Inflammatory macrophage treated with lipopolysaccharide for 1 hour (primary cell): ENCODE results near the gene SLC6A1.

Experiments used
- DNase-seq, 2 donors: peaks; one replicate each; pipeline ENCODE4 v3.0.0-alpha.2; 2020 to 2022

The SLC6A1 gene

DNA sequence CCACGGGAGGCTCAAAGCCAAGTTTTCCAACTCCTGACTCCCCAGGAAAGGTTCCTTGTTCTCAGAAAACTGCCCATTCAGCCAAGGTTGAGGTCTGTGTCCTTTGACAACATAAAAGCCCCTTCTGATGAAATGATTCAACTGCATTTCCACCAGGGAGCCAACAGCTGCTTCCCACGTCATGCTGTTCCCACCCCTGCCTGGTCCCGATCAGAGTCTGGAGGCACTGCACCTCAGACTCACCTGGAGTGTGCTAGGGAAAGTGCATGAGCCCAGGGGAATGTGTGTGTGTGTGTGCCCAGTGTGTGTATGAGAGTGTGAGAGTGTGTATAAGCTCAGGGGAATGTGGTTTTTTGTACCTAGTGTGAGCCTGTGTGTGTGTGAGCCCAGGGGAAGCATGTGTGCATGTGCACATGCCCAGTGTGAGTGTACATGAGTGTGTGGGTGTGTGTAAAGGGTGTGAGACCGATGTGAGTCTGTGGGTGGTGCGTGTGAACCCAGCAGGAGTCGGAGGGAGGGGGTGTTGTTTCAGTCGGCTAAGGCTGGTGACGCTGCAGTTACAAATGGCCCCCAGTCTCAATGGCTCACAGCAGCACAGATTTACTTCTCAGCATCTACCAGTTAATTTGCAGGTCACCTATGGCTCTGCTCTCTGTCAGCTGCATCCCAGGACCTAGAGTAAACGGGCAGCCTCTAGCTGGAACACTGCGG, 20.3 kb upstream of the SLC6A1 start:
- DNase-seq, result no peak

DNA sequence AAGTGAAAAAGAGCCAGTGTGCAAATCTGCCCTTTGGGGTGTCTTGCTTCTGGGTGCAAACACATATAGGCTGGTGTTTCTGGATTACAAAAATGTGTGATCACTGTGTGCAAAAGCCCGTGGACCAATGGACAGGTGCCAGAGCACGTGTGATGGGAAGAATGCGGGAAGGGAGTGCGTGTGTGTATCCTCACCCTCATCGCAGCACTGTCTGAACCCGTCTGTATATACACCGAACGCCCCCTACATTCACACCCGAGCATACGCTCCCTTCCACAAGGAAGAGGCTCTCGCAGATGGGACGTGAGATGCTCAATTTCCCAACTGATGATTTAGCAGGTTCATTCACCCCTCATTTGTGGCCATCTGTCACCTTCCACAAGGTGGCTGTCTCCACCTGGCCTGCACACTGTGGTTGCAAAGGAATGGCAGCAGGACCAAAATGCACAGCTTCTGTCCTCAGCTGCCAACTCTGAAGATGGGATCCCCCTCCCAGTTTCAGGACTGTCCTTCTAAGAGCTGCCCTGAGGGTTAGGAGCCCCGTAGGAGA, 19.4 kb upstream of the SLC6A1 start:
- no peak for DNase-seq

DNA sequence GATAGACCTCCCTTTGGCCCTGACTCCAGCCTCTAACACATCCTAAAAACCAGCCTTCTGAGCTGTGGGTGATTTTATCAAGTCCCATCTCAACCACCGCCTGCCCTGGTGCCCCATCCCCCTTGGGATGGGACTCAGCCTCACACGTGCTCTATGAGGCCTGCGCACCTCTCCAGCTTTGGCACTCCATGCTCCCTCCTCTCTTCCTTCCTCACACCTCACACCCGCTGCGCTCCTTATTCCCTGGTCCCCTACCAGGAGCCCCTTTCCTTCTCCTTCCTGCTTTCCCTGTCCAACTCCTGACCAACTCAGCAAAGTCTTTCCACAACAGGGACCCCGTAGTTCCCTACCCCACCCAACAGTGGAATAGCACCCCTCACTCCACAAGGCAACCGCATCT, 18.4 kb upstream of the SLC6A1 start:
- no peak for DNase-seq

DNA sequence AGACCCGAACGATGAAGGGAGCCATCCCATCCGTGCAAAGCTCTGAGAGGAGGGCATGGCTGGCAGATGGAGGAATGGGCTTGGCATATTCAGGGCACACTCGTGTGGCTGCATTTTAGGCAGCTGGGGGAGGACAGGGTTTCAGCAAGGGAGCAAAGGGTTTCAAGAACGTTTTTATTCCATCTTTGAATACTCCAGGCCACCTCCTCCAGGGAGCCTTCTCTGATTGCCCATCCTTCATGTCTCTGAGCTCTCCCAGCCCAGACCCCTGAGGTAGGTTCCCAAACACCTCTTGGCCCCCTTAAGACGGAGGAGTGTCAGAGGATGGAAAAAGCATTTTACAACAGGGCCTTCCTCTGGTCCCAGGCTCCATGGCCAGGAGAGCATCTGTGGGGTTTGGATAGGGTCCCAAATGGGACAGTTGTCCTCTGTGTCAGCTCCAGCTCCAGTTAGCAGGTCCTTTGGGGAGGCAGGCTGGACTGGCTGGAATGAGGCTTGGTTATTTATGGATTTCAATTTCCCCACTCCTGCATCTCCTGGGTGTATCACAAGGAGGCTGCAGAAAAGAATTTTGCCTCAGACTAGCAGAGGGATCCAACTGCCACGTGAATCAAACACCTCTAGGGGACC, 17.7 kb upstream of the SLC6A1 start:
- DNase-seq, result no peak

DNA sequence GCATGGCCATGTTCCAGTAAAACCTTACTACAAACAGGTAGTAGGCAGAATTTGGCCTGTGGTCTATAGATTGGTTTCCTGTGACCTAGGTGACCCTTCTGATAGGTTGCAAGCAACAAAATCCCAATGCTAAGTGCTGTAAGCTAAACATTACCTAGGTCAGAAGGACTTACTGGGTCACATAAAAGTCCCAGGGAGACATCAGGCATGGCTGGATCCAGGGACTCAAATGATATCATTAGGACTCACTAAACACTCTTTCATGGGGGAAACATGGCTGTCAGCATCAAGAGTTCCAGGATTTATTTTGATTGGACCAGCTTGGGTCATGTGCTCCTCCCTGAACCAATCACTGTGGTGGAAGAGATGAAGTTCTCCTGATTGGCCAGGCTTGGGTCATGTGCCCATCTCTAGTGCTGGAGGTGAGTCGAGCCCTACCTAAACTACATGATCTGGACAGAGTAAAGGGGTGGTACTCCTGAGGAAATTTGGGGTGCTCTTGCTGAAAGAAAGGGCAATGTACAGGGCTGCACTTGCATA, 16.8 kb upstream of the SLC6A1 start:
- no peak for DNase-seq

DNA sequence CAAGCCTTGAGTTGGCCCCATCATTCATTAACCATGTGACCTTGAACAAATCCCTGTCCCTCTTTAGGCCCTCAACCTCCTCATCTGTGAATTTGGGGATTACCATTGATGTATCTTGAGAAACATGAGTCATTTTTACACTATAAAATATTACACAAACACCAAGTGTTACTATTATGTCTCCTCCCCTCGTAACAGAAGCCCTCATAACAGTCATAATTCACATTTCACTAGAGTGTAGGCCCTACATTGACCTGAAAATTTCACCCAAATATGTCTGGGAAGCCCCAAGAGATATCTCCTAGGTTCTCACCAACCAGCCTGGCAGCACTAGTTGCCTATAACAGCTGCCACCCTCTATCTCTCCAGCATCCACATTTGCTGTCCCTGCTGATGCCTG, 15.8 kb upstream of the SLC6A1 start:
- no peak for DNase-seq

DNA sequence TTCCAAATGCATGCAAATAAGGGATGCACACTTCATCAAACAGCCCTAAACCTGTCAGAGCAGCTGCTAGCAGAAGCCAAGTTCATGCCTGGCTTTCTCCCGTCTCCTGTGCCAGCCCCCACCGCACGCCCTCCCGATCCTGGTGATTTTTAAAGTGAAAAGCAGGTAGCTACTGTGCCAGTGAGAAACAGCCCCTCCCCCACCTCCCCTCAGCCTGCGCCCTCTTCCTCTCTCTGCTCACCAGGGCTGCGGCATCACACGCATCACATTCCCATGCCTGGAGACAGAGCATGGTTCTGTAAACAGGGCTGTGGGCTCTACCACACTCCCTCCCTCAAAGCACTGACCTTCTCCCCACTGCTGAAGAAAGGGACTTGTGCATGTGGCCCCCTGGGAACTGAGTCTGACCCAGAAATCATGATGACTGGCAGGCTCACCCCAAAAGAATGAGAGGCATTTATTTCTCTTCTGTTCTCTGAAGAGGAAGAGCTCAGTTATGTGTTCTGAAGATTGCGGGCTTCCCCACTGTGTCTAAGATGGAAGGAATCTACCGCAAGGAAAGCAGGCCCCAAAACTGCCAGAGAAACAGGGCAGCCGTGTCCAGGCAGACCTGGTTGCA, 14.5 kb upstream of the SLC6A1 start:
- no peak for DNase-seq

DNA sequence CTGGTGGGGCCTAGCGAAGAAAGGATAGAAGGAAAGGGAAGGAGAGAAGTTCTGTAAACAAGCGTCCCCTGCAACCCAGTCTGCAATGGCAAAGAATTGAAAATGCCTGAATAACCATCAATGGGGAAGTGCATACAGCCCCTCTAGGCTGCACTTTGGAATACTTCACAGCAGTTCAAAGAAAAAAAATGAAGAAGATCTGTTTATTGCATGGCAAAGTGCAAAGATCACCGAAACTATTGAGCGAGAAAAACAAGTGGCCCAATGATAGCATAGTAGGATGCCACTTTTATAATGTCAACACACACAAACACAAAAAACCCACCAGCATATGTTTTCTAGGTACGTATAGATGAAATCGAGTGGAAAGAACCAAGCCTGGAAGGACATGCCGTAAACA, 13.6 kb upstream of the SLC6A1 start:
- DNase-seq, result no peak

DNA sequence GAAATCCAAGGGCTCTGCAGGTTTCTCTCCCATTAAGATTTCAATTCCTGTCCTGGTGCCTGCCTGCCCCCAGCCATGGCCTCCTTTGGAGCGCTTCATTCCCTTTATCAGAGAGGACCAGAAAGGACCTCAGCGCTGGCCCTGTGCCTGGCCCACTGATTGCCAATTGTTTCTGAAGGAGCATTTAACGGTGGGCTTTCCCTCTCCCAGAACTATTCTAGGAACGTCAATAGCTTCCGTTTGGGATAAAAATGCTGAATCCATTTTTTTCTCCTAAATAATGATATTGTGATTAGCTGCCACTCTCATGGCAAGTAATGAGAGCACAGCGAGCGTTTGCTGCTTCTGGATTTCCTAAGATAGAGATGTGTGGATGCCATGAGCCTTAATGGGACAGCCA, 12.2 kb upstream of the SLC6A1 start:
- no peak for DNase-seq

DNA sequence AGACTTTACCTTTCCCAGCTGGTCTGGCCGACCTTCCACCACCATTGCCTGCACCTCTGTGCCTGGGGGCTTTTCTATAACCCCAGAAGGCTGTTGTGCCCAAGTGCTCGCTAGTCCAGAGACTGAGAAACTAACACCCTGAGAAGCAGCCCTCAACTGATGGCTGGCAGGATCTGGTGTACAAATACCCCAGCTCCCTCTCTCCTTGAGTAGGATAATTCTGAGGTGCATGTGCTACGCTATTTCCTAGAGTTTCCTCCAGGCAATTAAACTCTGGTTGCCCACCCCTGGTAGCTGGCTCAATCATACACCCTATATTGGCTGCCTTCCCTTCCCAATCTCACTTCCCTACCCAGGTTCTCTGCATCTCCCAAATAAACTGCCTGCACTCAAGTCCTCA, 11.5 kb upstream of the SLC6A1 start:
- DNase-seq, result no peak

DNA sequence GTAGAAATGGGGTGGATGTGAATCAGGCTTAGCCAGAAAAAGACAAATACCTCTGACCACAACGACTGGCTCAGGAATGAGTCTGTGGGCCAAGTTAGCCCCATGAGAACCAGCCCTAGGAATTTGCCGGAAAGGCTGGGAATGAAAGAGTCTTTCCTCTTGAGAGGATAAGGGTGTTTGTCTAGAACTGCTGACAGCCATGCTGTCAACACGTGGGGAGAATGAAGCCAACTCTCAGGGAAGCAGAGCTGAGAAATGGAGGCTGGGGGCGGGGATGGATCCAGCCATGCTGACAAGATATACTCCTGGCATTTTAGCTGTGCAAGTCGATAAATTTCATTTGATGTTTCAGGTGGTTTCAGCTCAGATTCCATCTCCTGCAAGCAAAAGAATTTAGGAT, 10.6 kb upstream of the SLC6A1 start:
- no peak for DNase-seq

DNA sequence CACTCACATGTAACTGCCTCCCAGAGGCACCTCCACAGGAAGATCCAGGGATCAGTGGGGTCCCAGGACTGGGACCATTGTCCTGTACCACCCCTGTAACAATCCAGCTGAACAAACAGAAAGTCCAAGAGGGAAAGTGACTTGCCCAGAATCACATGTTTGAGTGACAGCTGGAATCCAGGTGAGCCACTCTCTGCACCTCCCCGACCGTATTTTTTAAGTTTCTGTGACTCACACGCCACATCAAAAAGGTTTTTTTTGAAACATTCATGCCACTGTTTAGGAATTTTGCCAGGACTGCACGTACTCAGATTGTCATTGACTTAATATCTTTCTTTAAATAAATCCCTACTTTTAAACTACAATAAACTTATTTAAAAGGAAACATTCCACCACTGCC, 9.8 kb upstream of the SLC6A1 start:
- no peak for DNase-seq

DNA sequence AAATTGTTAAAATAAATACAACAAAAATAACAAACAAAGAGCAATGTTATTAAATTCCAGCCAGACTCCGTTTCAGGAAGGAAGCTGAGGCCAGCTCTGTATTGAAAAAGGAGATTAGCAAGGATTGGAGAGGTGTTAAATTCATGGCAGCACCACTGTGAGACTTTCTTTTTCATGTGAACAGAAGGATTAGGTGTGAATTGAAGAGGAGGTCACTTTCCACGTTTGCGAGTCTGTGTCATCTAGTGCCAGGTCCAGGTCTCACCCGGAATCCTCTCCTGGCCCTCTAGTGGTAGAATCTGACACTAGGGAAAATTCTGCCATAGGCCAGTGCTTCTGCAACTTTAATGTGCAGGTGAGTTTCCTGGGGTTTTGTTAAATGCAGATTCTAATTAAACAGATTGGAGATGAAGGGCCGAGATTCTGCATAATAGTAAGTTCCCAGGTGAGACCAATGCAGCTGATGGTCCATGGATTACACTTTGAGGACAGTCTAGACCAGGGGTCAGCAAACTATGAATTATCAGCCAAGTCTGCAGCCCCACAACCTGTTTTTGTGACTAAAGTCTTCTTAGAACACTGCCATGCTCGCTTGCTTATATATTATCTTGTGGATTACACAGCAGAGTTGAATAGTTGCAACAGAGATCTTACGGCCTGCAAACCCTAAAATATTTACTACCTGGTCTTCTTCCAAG, 9.2 kb upstream of the SLC6A1 start:
- peak; percentile 4 to 49 for DNase-seq

DNA sequence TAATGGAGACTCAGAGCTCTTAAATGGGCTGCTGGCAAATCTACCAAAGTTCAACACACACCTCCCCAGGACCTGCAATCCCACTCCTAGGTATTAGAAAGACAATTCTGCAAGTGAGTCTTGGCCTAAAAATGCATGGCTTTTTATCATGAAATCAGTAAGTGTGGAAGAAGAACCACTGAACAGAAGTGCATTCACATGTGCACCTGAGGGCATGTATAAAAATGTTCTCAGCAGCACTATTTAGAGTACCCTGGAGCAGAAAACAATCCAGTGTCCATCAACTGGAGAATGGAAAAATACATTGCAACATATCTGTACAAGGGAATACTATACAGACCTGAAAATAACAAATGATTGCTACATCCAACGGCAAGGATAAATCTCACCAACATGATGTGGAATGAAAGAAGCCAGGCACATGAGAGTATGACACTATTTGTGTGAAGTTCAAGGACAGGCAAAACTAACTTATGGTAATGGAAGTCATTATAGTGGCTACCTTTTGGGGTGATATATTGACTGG, 8.1 kb upstream of the SLC6A1 start:
- DNase-seq, result no peak

DNA sequence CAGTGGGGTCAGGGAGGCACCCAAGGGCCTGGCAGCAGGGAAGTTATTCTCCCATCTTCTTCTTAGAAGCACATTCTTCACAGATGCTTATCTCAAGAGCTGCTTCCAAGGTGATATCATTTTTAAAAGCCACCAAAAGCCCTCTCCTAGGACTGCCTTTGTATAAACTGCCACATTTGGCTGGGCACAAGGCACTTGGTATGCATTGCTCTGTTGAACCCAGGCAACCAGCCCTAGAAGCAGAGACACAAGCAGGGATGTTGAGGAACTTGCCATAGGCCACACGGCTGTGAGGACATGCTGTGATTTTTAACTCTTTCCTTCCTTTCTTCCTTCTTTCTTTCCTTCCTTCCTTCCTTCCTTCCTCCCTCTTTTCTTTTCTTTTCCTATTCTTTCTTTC, 7.4 kb upstream of the SLC6A1 start:
- no peak for DNase-seq

DNA sequence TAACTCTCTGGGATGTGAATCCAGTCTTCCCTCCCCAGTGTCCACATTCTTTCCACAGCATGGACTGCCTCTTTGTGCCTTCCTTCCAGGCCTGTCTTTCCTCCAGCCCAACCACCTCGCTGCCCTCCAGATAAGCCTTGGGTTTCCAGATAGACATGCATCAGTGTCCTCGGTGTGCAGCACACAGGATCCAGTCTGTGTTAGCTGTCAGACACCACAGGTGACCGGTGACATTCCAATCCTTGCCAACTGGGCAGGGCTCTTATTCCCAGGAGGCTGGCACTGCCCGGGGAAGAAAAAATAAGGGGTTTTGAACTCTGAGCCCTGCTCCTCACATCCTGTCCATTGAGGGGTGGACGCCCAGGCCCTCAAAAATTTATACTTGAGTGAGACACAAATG, 6.0 kb upstream of the SLC6A1 start:
- DNase-seq, result no peak

DNA sequence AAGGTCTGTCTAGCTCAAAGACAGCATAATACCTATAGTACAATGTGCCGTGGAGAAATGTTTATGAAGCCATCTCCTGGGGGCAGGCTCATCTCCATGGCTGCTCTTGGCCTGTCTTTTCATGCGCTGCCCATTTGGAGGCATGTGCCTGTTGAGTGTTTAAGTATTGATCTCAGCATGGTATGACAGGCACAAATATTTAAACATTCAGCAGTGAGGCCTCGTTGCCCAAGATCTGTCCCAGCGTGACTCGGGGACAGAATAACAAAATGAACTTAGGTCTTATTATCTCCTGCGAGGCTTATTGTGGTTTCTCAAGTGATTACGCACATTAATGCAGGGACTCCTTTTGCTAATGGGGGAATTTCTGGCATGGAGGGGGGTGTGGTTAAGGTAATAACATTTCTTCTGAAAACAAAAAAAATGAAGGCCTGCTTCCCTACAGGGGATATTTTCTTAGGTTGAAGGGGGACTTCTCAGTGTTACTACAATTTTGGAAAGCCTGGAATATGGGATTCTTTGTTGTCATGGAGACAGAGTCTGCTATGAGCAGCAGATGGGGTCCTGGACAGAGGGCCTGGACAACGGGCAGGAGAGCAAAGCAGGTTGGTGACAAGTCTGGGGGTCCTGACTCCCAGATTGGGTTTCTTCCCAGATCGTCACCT, 4.4 kb upstream of the SLC6A1 start:
- DNase-seq, result no peak

DNA sequence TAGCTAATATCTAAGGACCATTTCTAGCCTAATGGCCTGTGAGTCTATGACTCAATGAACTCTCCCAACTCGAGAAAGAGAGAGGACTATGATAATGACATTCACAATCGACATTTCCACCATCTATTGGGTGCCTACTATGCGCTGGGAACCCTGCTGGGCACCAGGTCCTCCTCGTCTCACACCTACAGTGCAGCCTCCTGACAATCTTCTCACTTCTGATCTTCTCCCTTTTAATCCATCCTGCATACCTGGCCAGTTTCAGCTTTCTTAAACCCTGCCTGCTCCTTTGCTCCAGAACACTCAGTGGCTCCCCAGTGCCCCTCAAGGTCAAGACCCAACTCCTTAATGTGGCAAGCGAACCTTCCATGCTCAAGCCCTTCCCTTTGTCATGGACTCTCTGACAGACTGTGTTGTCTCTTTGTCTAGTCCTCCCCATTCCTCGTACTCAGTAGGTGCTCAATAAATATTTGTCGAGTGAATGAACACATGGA, 3.5 kb upstream of the SLC6A1 start:
- no peak for DNase-seq

DNA sequence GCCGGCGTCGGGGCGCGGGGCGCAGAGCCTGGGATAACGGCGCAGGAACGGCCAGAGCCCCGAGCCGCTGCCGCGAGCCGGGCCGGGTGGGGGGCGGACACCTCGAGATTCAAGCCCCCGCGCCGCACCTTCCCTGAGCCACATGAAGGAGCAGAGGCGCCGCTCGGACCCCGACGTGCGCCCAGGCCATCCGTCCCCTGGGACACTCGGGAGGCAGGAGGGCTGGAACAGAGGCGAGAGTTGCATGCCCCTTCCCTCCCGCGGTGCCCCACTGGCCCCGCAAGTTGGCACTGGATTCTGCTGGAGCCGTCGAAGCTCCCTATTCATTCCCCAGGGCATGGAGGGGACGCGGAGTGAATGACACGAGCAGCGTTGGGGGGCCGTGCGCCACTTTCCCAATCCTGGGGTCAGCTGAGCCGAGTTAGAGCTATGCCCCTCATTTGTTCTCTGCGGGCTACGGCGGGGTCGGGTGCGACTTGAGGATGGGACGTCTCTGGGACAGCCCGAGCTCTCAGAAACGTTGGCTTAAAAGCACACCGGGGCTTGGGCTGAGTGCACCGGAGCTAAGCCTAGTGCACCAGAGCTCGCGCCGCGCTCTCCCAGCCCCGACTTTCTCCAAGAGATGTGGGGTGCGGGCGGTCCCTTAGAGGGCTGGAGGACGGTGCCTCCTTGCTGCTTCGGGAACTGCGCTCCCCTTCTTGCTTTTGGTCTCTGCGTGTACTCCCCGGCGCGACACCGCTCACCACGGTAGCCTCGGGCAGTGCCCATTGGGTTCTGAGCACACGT, 588 bp downstream of the SLC6A1 start:
- no peak for DNase-seq

DNA sequence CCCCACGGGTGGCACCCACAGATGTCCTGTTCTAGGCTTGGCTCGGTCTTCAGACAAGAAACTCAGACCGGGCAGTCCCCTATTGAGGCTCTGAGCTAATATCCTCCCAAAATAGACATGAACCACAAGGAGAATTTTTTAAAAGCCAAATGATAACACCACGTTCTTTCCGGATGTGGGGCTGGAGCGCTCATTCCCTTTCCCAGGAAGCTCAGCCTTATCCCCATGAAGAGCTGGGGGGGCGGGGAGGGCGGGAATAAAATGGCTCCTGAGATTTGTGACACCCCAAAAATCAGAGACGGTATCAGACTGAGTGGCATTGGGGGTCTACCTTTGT, 1.1 kb downstream of the SLC6A1 start:
- no peak for DNase-seq

DNA sequence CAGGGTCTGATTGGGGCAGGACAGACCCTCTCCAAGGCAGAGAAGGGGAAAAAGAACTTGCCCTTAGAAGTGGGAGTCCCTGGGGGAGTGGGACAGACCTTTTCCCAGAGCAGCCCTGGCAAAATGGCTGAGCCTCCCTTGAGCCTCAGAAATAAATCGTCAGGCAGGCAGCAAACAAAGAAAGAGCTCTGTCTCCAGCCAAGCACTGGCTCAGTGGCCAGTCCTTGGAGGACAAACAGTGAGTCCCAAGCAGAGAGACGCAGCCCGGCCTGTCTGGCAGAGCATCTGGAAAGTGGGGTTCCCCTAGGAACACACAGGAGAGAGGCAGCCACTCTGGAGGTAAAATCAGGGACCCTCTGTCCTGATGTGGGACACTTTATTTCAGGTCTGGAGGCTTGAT, 1.8 kb downstream of the SLC6A1 start:
- no peak for DNase-seq

DNA sequence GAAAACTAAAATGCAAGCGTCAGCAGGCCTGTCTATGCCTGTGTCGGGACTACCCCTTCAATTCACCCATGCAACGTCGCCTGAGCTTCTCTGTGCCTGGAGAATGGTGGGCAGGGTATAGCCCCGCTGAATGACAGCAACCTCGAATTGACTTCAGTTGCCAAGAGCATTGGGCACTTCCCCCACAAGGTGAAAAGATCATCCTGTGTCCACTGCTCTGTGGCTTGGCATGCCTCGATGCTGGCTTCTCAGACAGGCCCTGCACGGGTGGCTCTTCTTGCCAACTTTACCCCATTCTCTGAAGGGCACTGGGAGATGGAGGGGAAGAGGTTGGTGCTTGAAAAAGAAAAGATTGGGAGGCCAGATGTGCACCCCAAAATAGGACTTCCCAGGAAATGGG, 3.3 kb downstream of the SLC6A1 start:
- DNase-seq, result no peak
